H9 (cell line): ENCODE results near the gene PNLDC1. TPM values are rescaled to one million over a fixed set of nuclear protein-coding genes. Genes with fewer than 3 reads are reported as not detected.

Experiments
- DNase-seq: peaks from one replicate; pipeline ENCODE4 v3.0.0-alpha.2; 2017
- H2AFZ ChIP-seq: one replicate; pipeline ENCODE4 v1.6.1; 2013; ENCODE audit warnings: mild to moderate bottlenecking, low read length, control low read depth, moderate library complexity
- H2AK5ac ChIP-seq: 2 replicates; pipeline ENCODE4 v1.6.1; 2013; ENCODE audit warnings: low read length, control low read depth, mixed read lengths; ENCODE audit not compliant: insufficient read length
- H2BK120ac ChIP-seq: one replicate; pipeline ENCODE4 v1.6.1; 2013; ENCODE audit warnings: low read depth, mild to moderate bottlenecking, low read length, control low read depth, inconsistent platforms; ENCODE audit not compliant: poor library complexity, severe bottlenecking
- H2BK12ac ChIP-seq: 2 replicates; pipeline ENCODE4 v1.6.1; 2013; ENCODE audit warnings: low read length, control low read depth, mixed read lengths, low read depth; ENCODE audit not compliant: insufficient read length
- H2BK15ac ChIP-seq: 2 replicates; pipeline ENCODE4 v1.6.1; 2013; ENCODE audit warnings: low read depth, low read length, control low read depth
- H2BK20ac ChIP-seq: one replicate; pipeline ENCODE4 v1.6.1; 2013; ENCODE audit warnings: low read depth, mild to moderate bottlenecking, low read length, control low read depth, inconsistent platforms; ENCODE audit not compliant: poor library complexity, severe bottlenecking
- H2BK5ac ChIP-seq: 2 replicates; pipeline ENCODE4 v1.6.1; 2013; ENCODE audit warnings: low read length, control low read depth, mixed read lengths; ENCODE audit not compliant: insufficient read length
- H3K14ac ChIP-seq: 2 replicates; pipeline ENCODE4 v1.6.1; 2013; ENCODE audit warnings: low read length, control low read depth; ENCODE audit not compliant: insufficient read depth
- H3K18ac ChIP-seq: 2 replicates; pipeline ENCODE4 v1.6.1; 2013; ENCODE audit warnings: low read depth, mild to moderate bottlenecking, mixed read lengths, low read length, control low read depth; ENCODE audit not compliant: insufficient read length
- H3K23ac ChIP-seq: 2 replicates; pipeline ENCODE4 v1.6.1; 2013; ENCODE audit warnings: low read length, control low read depth, mixed read lengths, low read depth; ENCODE audit not compliant: insufficient read length
- H3K23me2 ChIP-seq: 2 replicates; pipeline ENCODE4 v1.6.1; 2013; ENCODE audit warnings: low read depth, mild to moderate bottlenecking, mixed read lengths, low read length, control low read depth; ENCODE audit not compliant: insufficient read length, poor library complexity, severe bottlenecking
- H3K27ac ChIP-seq: 2 replicates; pipeline ENCODE4 v1.5.1; 2013; ENCODE audit warnings: low read length, control low read depth, mixed read lengths, low read depth; ENCODE audit not compliant: insufficient read length
- H3K27me3 ChIP-seq: 2 replicates; pipeline ENCODE4 v1.6.1; 2013; ENCODE audit warnings: low read length, control low read depth, inconsistent platforms; ENCODE audit not compliant: insufficient read depth
- H3K4ac ChIP-seq: 2 replicates; pipeline ENCODE4 v1.6.1; 2013; ENCODE audit warnings: low read depth, mild to moderate bottlenecking, control low read depth, inconsistent platforms, low read length, moderate library complexity
- H3K4me1 ChIP-seq: 2 replicates; pipeline ENCODE4 v1.6.1; 2013; ENCODE audit warnings: low read length, control low read depth, inconsistent platforms; ENCODE audit not compliant: insufficient read depth
- H3K4me2 ChIP-seq: 2 replicates; pipeline ENCODE4 v1.6.1; 2013; ENCODE audit warnings: low read length, control low read depth, mixed read lengths; ENCODE audit not compliant: insufficient read length, insufficient read depth
- H3K56ac ChIP-seq: 2 replicates; pipeline ENCODE4 v1.6.1; 2013; ENCODE audit warnings: low read depth, mild to moderate bottlenecking, mixed read lengths, low read length, control low read depth; ENCODE audit not compliant: insufficient read length
- H3K79me1 ChIP-seq: 2 replicates; pipeline ENCODE4 v1.6.1; 2013; ENCODE audit warnings: low read depth, mild to moderate bottlenecking, moderate library complexity, low read length, control low read depth, inconsistent platforms; ENCODE audit not compliant: insufficient read depth, poor library complexity, severe bottlenecking
- H3K79me2 ChIP-seq: 2 replicates; pipeline ENCODE4 v1.6.1; 2013; ENCODE audit warnings: low read length, control low read depth, inconsistent platforms; ENCODE audit not compliant: insufficient read depth
- H3K9ac ChIP-seq: 2 replicates; pipeline ENCODE4 v1.6.1; 2013; ENCODE audit warnings: low read length, control low read depth, mixed read lengths; ENCODE audit not compliant: insufficient read length; ENCODE audit errors: extremely low read depth
- H3K9me3 ChIP-seq: one replicate; pipeline ENCODE4 v1.6.1; 2013; ENCODE audit warnings: low read depth, low read length, inconsistent platforms; ENCODE audit not compliant: control insufficient read depth
- H3T11ph ChIP-seq: one replicate; pipeline ENCODE4 v1.6.1; 2013; ENCODE audit warnings: mild to moderate bottlenecking, low read length, control low read depth, inconsistent platforms
- H4K20me1 ChIP-seq: one replicate; pipeline ENCODE4 v1.6.1; 2013; ENCODE audit not compliant: control insufficient read depth, insufficient read length, insufficient read depth
- H4K5ac ChIP-seq: 2 replicates; pipeline ENCODE4 v1.6.1; 2013; ENCODE audit warnings: low read depth, mild to moderate bottlenecking, mixed read lengths, low read length, control low read depth; ENCODE audit not compliant: insufficient read length
- H4K8ac ChIP-seq: replicated peaks from 2 replicates; pipeline ENCODE4 v1.6.1; 2013; ENCODE audit warnings: low read length, control low read depth, mixed read lengths, low read depth; ENCODE audit not compliant: insufficient read length
- H4K91ac ChIP-seq: 2 replicates; pipeline ENCODE4 v1.6.1; 2013; ENCODE audit warnings: low read depth, mild to moderate bottlenecking, moderate library complexity, mixed read lengths, low read length, control low read depth; ENCODE audit not compliant: insufficient read length
- H3K27ac Mint-ChIP-seq, 3 experiments: 2 replicates in 2 of 3; 3 replicates in 1 of 3; pipeline ENCODE4 v1.8.0; 2020 to 2021; ENCODE audit warnings: mixed read lengths in 3 of 3, mild to moderate bottlenecking in 1 of 3, moderate library complexity in 1 of 3
- H3K27me3 Mint-ChIP-seq: 2 replicates; pipeline ENCODE4 v1.8.0; 2021; ENCODE audit warnings: low read depth, mild to moderate bottlenecking, moderate library complexity, mixed read lengths
- H3K36me3 Mint-ChIP-seq, 3 experiments: 2 replicates in 2 of 3; 3 replicates in 1 of 3; pipeline ENCODE4 v1.8.0; 2020 to 2021; ENCODE audit warnings: low read depth in 3 of 3, mixed read lengths in 3 of 3; ENCODE audit not compliant: insufficient read depth in 1 of 3
- H3K4me1 Mint-ChIP-seq, 2 experiments: 2 replicates each; pipeline ENCODE4 v1.8.0; 2020; ENCODE audit warnings: mixed read lengths in 2 of 2
- H3K4me3 Mint-ChIP-seq, 2 experiments: 2 replicates in 1 of 2; 3 replicates in 1 of 2; pipeline ENCODE4 v1.8.0; 2020 to 2021; ENCODE audit warnings: mild to moderate bottlenecking in 2 of 2, mixed read lengths in 2 of 2, moderate library complexity in 1 of 2
- H3K9me3 Mint-ChIP-seq, 2 experiments: 2 replicates in 1 of 2; 3 replicates in 1 of 2; pipeline ENCODE4 v1.8.0; 2020; ENCODE audit warnings: mild to moderate bottlenecking in 2 of 2, mixed read lengths in 2 of 2, moderate library complexity in 1 of 2
- CTCF ChIP-seq: fragments of 200-600 bp; sonication (generic); conservative IDR thresholded peaks from 3 replicates; pipeline ENCODE4 v1.8.0; 2021; ENCODE audit warnings: antibody characterized with exemption, mild to moderate bottlenecking
- WGBS: extraction: QIAGEN DNeasy Blood & Tissue Kit; methylation state at CpG from one replicate; pipeline ENCODE4 v1.1.7; 2013; ENCODE audit warnings: missing lambda C conversion rate, low lambda C conversion rate, mixed read lengths; ENCODE audit not compliant: insufficient read length; ENCODE audit errors: extremely low coverage; 5-methylcytosine and 5-hydroxymethylcytosine counted together
- total RNA-seq: library from RNA; stranded (reverse); gene quantifications from 2 replicates; pipeline ENCODE4 v1.2.1, GENCODE V29; 2021

The PNLDC1 gene
- total RNA-seq, 1 experiment from 2014 or later: not detected

GRCh38 chr6:159829526-159829925, 29.4 kb downstream of the PNLDC1 start:
- no peaks in the 10 kb centered on the region for H3K79me1 ChIP-seq
- H3K18ac ChIP-seq: no peak overlapping the region
- H3T11ph ChIP-seq: no peak overlapping the region
- H2BK120ac ChIP-seq: no peak overlapping the region
- peaks cover 18% of the 10 kb centered on the region; the same call in 1 of the 2 replicates for H3K4me1 ChIP-seq
- H3K9ac ChIP-seq: no peak overlapping the region
- H2AFZ ChIP-seq: no peak overlapping the region
- H3K79me2 ChIP-seq: no peaks in the 10 kb centered on the region
- Mint-ChIP-seq H3K27me3 (no peaks in the 10 kb centered on the region; the same call in none of the 2 replicates), H3K36me3 (peaks cover 0 to 6% (median 1%) of the 10 kb centered on the region in 3 experiments; a peak in 3 of 7 replicates), H3K4me3 (peak overlapping the region in 1 of 2 experiments; percentile 9; a peak in 1 of 5 replicates), H3K27ac (peak overlapping the region in 1 of 3 experiments; percentile 37; a peak in 1 of 7 replicates), H3K9me3 (no peaks in the 10 kb centered on the region; a peak in 1 of 5 replicates), H3K4me1 (peaks cover 36 to 40% of the 10 kb centered on the region in 2 experiments)
- no peaks in the 10 kb centered on the region for H3K23me2 ChIP-seq
- TF ChIP-seq CTCF: no peak
- no peak overlapping the region for H3K56ac ChIP-seq
- H3K23ac ChIP-seq: no peak overlapping the region
- H2BK15ac ChIP-seq: no peak overlapping the region
- H2BK12ac ChIP-seq: no peak overlapping the region
- H3K27me3 ChIP-seq: no peaks in the 10 kb centered on the region
- no peaks in the 10 kb centered on the region for H3K9me3 ChIP-seq
- no peak overlapping the region for H4K91ac ChIP-seq
- no peak for DNase-seq
- H2BK20ac ChIP-seq: no peak overlapping the region
- H2AK5ac ChIP-seq: no peak overlapping the region
- H3K4me2 ChIP-seq: no peak overlapping the region
- H3K4ac ChIP-seq: no peak overlapping the region
- no peaks in the 10 kb centered on the region for H4K20me1 ChIP-seq
- no peak overlapping the region for H3K27ac ChIP-seq
- no peak overlapping the region for H3K14ac ChIP-seq
- no peak overlapping the region for H2BK5ac ChIP-seq
- no CpG with 5 or more reads among the region's 4 CpGs for whole genome bisulfite sequencing
- no peak overlapping the region for H4K5ac ChIP-seq
- H4K8ac ChIP-seq: no peak overlapping the region
